ENCODE results near the gene NF1. TPM values are rescaled to one million over a fixed set of nuclear protein-coding genes. Genes with fewer than 3 reads are reported as not detected.

Gene NF1
- total RNA-seq, 1 donor from 2014 or later: 82.5 TPM

GRCh38 chr17:31392856-31393748 is 298.3 kb downstream of the NF1 start:
- Mint-ChIP-seq H3K9me3 (ENCODE audit: low read depth) (no peaks in the 10 kb centered on the region), H3K36me3 (ENCODE audit: insufficient read depth) (no peaks in the 10 kb centered on the region), H3K27ac (peak overlapping the region; percentile 63), H3K4me3 (ENCODE audit: low read depth) (peak overlapping the region; percentile 60), H3K4me1 (ENCODE audit: low read depth) (no peaks in the 10 kb centered on the region), H3K27me3 (peaks cover 73% of the 10 kb centered on the region)
- TF ChIP-seq, protein P1, sequence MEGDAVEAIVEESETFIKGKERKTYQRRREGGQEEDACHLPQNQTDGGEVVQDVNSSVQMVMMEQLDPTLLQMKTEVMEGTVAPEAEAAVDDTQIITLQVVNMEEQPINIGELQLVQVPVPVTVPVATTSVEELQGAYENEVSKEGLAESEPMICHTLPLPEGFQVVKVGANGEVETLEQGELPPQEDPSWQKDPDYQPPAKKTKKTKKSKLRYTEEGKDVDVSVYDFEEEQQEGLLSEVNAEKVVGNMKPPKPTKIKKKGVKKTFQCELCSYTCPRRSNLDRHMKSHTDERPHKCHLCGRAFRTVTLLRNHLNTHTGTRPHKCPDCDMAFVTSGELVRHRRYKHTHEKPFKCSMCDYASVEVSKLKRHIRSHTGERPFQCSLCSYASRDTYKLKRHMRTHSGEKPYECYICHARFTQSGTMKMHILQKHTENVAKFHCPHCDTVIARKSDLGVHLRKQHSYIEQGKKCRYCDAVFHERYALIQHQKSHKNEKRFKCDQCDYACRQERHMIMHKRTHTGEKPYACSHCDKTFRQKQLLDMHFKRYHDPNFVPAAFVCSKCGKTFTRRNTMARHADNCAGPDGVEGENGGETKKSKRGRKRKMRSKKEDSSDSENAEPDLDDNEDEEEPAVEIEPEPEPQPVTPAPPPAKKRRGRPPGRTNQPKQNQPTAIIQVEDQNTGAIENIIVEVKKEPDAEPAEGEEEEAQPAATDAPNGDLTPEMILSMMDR (IDR thresholded peaks at IDR 0.05; ENCODE audit: unreplicated experiment): no peak
- DNase-seq (ENCODE audit: low spot score, unreplicated experiment): no peak

DNA sequence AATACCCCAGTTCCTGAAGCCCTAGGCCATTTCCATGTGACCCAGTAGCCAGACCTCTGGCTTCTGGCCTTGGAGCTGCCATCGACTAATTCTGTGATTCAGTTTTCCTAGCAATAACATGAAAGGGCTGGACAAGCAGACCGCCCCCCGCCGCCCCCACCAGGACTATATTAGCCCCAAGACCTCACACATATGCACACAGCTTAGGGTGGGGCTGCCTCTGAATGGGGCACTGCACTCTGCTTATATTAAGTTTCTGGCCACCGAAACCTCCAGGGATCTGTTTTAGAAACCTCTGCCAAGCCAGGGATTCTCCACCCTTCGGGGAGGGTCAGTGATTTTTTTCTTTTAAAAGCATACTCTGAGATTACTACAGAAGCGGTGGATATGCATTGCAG is 299.0 kb downstream of the NF1 start:
- Mint-ChIP-seq H3K4me1 (ENCODE audit: low read depth) (no peaks in the 10 kb centered on the region), H3K36me3 (ENCODE audit: insufficient read depth) (no peaks in the 10 kb centered on the region), H3K27ac (peak overlapping the region; percentile 63), H3K9me3 (ENCODE audit: low read depth) (no peaks in the 10 kb centered on the region), H3K4me3 (ENCODE audit: low read depth) (peak overlapping the region; percentile 48), H3K27me3 (peaks cover 72% of the 10 kb centered on the region)
- no peak for DNase-seq (ENCODE audit: low spot score, unreplicated experiment)
- TF ChIP-seq, protein P1 (IDR thresholded peaks at IDR 0.05; ENCODE audit: unreplicated experiment): no peak

GRCh38 chr17:31394544-31394943 is 299.8 kb downstream of the NF1 start:
- TF ChIP-seq, protein P1 (IDR thresholded peaks at IDR 0.05; ENCODE audit: unreplicated experiment): no peak
- Mint-ChIP-seq H3K27ac (peak overlapping the region; percentile 18), H3K27me3 (peaks cover 64% of the 10 kb centered on the region), H3K4me3 (ENCODE audit: low read depth) (no peak overlapping the region), H3K9me3 (ENCODE audit: low read depth) (no peaks in the 10 kb centered on the region), H3K4me1 (ENCODE audit: low read depth) (no peaks in the 10 kb centered on the region), H3K36me3 (ENCODE audit: insufficient read depth) (no peaks in the 10 kb centered on the region)
- peak; percentile 84 for DNase-seq (ENCODE audit: low spot score, unreplicated experiment)

GRCh38 chr17:31397256-31397939 is 302.6 kb downstream of the NF1 start:
- no peaks in the 10 kb centered on the region for H3K36me3 Mint-ChIP-seq (ENCODE audit: insufficient read depth)
- no peaks in the 10 kb centered on the region for H3K4me1 Mint-ChIP-seq (ENCODE audit: low read depth)
- H3K27me3 Mint-ChIP-seq: peaks cover 56% of the 10 kb centered on the region
- no peak for DNase-seq (ENCODE audit: low spot score, unreplicated experiment)
- TF ChIP-seq, protein P1 (IDR thresholded peaks at IDR 0.05; ENCODE audit: unreplicated experiment): no peak
- no peaks in the 10 kb centered on the region for H3K9me3 Mint-ChIP-seq (ENCODE audit: low read depth)
- no peak overlapping the region for H3K4me3 Mint-ChIP-seq (ENCODE audit: low read depth)
- H3K27ac Mint-ChIP-seq: no peak overlapping the region

All from progenitor cell of endocrine pancreas (in vitro differentiated cells).